ENCODE measurements around the gene KMT2E.

The KMT2E gene

GRCh38 chr7:105032553-105033214 lies 18.7 kb downstream of the KMT2E start:
- no peak overlapping the region for H3K27ac ChIP-seq
- ChIA-PET POLR2A (ENCODE audit: low non-redundant PET) (no interaction called here), CTCF (interaction anchor here (0.6 kb wide), 2 partner anchors 67 to 364 kb away, joined by 4 to 6 read pairs; no protein-coding TSS in a partner anchor)
- DNase-seq (ENCODE audit: low spot score): no peak
- TF ChIP-seq, protein P1, sequence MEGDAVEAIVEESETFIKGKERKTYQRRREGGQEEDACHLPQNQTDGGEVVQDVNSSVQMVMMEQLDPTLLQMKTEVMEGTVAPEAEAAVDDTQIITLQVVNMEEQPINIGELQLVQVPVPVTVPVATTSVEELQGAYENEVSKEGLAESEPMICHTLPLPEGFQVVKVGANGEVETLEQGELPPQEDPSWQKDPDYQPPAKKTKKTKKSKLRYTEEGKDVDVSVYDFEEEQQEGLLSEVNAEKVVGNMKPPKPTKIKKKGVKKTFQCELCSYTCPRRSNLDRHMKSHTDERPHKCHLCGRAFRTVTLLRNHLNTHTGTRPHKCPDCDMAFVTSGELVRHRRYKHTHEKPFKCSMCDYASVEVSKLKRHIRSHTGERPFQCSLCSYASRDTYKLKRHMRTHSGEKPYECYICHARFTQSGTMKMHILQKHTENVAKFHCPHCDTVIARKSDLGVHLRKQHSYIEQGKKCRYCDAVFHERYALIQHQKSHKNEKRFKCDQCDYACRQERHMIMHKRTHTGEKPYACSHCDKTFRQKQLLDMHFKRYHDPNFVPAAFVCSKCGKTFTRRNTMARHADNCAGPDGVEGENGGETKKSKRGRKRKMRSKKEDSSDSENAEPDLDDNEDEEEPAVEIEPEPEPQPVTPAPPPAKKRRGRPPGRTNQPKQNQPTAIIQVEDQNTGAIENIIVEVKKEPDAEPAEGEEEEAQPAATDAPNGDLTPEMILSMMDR (conservative IDR thresholded peaks at IDR 0.05; ENCODE audit: low read depth): no peak

DNA sequence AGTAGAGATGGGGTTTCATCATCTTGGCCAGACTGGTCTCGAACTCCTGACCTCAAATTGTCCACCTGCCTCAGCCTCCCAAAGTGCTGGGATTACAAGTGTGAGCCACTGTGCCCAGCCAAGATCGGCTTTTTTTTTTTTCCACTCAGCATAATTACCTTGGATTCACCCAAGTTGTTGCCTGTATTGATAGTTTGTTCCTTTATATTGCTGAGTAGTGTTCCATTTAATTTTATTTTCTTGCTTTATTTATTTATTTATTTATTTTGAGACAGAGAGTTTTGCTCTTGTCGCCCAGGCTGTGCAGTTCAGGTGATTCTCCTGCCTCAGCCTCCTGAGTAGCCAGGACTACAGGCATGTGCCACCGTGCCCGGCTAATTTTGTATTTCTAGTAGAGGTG lies 21.3 kb downstream of the KMT2E start:
- CTCF ChIA-PET: interaction anchor here (0.6 kb wide), 1 partner anchor 11 kb away, joined by 3 read pairs; no protein-coding TSS in a partner anchor
- TF ChIP-seq, protein P1 (conservative IDR thresholded peaks at IDR 0.05; ENCODE audit: low read depth): no peak
- no peak for DNase-seq (ENCODE audit: low spot score)
- POLR2A ChIA-PET (ENCODE audit: low non-redundant PET): no interaction called here
- peak overlapping the region; percentile 55 for H3K27ac ChIP-seq

GRCh38 chr7:105036217-105037168 lies 22.5 kb downstream of the KMT2E start:
- CTCF ChIA-PET: no interaction called here
- DNase-seq (ENCODE audit: low spot score): no peak
- TF ChIP-seq, protein P1 (conservative IDR thresholded peaks at IDR 0.05; ENCODE audit: low read depth): no peak
- H3K27ac ChIP-seq: peak overlapping the region; percentile 30; the same call in 1 of the 2 replicates
- POLR2A ChIA-PET (ENCODE audit: low non-redundant PET): no interaction called here

- CTCF ChIA-PET: no interaction called here
- H3K27ac ChIP-seq: no peak overlapping the region
- POLR2A ChIA-PET (ENCODE audit: low non-redundant PET): interaction anchor here (0.6 kb wide), 1 partner anchor 67 kb away, joined by 8 read pairs; no protein-coding TSS in a partner anchor
- no peak for DNase-seq (ENCODE audit: low spot score)
- TF ChIP-seq, protein P1 (conservative IDR thresholded peaks at IDR 0.05; ENCODE audit: low read depth): no peak
Measured at GRCh38 chr7:105037319-105037718, 23.3 kb downstream of the KMT2E start.

GRCh38 chr7:105044449-105045070 lies 30.6 kb downstream of the KMT2E start:
- TF ChIP-seq, protein P1 (conservative IDR thresholded peaks at IDR 0.05; ENCODE audit: low read depth): no peak
- ChIA-PET CTCF (no interaction called here), POLR2A (ENCODE audit: low non-redundant PET) (no interaction called here)
- H3K27ac ChIP-seq: no peak overlapping the region
- no peak for DNase-seq (ENCODE audit: low spot score)

GRCh38 chr7:105046414-105046813 lies 32.4 kb downstream of the KMT2E start:
- ChIA-PET POLR2A (ENCODE audit: low non-redundant PET) (no interaction called here), CTCF (no interaction called here)
- no peak overlapping the region for H3K27ac ChIP-seq
- peak; percentile 5 for DNase-seq (ENCODE audit: low spot score)
- TF ChIP-seq, protein P1 (conservative IDR thresholded peaks at IDR 0.05; ENCODE audit: low read depth): no peak

Measured in RWPE1 (cell line).